Upper lobe of left lung (tissue), 6 donors: Measurements from ENCODE around the gene PIM3. TPM values are rescaled to one million over a fixed set of nuclear protein-coding genes. Genes with fewer than 3 reads are reported as not detected.

Experiments used
- ATAC-seq, 2 donors: fragments of 200-7000 bp; cut with Tn5 transposase; one replicate each; pipeline ENCODE4 v1.9.1; 2022; ENCODE audit warnings: mild to moderate bottlenecking in 2 of 2, moderate library complexity in 2 of 2; ENCODE audit not compliant: low FRiP score in 2 of 2
- DNase-seq, 2 donors: peaks; one replicate each; pipeline ENCODE4 v3.0.0-alpha.2; 2019 to 2020
- H3K27ac ChIP-seq, 4 donors: fragments of 200-600 bp; sonication (generic); one replicate each; pipeline ENCODE4 v1.5.1; 2016 to 2019
- H3K27me3 ChIP-seq, 4 donors: fragments of 200-600 bp; sonication (generic); one replicate each; pipeline ENCODE4 v1.5.1; 2017 to 2019
- H3K36me3 ChIP-seq, 4 donors: fragments of 200-600 bp; sonication (generic); one replicate each; pipeline ENCODE4 v1.5.1; 2016 to 2019
- H3K4me1 ChIP-seq, 4 donors: fragments of 200-600 bp; sonication (generic); one replicate each; pipeline ENCODE4 v1.5.1; 2018 to 2019
- H3K4me3 ChIP-seq, 4 donors: fragments of 200-600 bp; sonication (generic); one replicate each; pipeline ENCODE4 v1.5.1; 2017 to 2019; ENCODE audit warnings: mild to moderate bottlenecking in 2 of 4, moderate library complexity in 1 of 4
- H3K9me3 ChIP-seq, 4 donors: fragments of 200-600 bp; sonication (generic); one replicate each; pipeline ENCODE4 v1.5.1; 2018 to 2019
- CTCF ChIP-seq, 6 experiments: fragments of 450-650 bp in 4 of 6; fragments of 200-600 bp in 2 of 6; sonication (generic) in 2 of 6; IDR thresholded peaks; one replicate each; pipeline ENCODE4 v1.5.1; 2016 to 2019; ENCODE audit warnings: antibody characterized with exemption in 6 of 6
- EP300 ChIP-seq, 4 donors: sonication (generic); formaldehyde crosslinking; IDR thresholded peaks; one replicate each; pipeline ENCODE4 v1.5.1; 2017; ENCODE audit warnings: antibody characterized with exemption in 4 of 4, control low read depth in 2 of 4
- POLR2A ChIP-seq, 4 donors: fragments of 450-650 bp; IDR thresholded peaks; one replicate each; pipeline ENCODE4 v1.5.1; 2016 to 2017; ENCODE audit warnings: antibody characterized with exemption in 4 of 4, mild to moderate bottlenecking in 2 of 4
- POLR2AphosphoS5 ChIP-seq, 2 donors: sonication (generic); formaldehyde crosslinking; IDR thresholded peaks; one replicate each; pipeline ENCODE4 v1.5.1; 2017; ENCODE audit warnings: antibody characterized with exemption in 2 of 2
- WGBS, 2 donors: methylation state at CpG; one replicate each; pipeline ENCODE4 v1.1.5; 2017 to 2018; 5-methylcytosine and 5-hydroxymethylcytosine counted together
- total RNA-seq, 6 donors: library from RNA; depleted of rRNA in 4 of 6; stranded (reverse); fragments of >200 nt in 4 of 6; gene quantifications; one replicate each; pipeline versions ENCODE4 v1.1.0 to v1.2.1, GENCODE V29; 2016 to 2021
- donor health status: DM: no; HTN: no; CAD: no; lungs with moderate emphysema.
- donor health status: DM: no; HTN: yes; CAD: no; lungs with severe emphysema.

PIM3 gene
- total RNA-seq, 6 donors from 2014 or later: 131 to 246 (median 156) TPM

GRCh38 chr22:49928555-49929210, 31.9 kb upstream of the PIM3 start:
- H3K36me3 ChIP-seq: peaks cover 0 to 21% (median 12%) of the 10 kb centered on the region in 4 donors
- no peak for ATAC-seq
- DNase-seq: peak in 1 of 2 donors; percentile 83
- WGBS, 2 donors: 58 to 70% methylated on average over 13 to 25 of the region's 38 CpGs
- no peak for TF ChIP-seq POLR2AphosphoS5 (IDR thresholded peaks at IDR 0.05)
- TF ChIP-seq CTCF (IDR thresholded peaks at IDR 0.05): no peak
- TF ChIP-seq EP300 (IDR thresholded peaks at IDR 0.05): no peak
- no peak for TF ChIP-seq POLR2A (IDR thresholded peaks at IDR 0.05)
- H3K9me3 ChIP-seq: no peaks in the 10 kb centered on the region
- H3K27ac ChIP-seq: no peak overlapping the region
- peaks cover 38 to 48% (median 45%) of the 10 kb centered on the region in 4 donors for H3K4me1 ChIP-seq
- H3K4me3 ChIP-seq: peak overlapping the region in 1 of 4 donors; percentile 14
- peaks cover 0 to 6% (median 0%) of the 10 kb centered on the region in 4 donors for H3K27me3 ChIP-seq

GRCh38 chr22:49929211-49929979, 31.2 kb upstream of the PIM3 start:
- peaks cover 45 to 55% (median 52%) of the 10 kb centered on the region in 4 donors for H3K4me1 ChIP-seq
- peaks cover 0 to 6% (median 0%) of the 10 kb centered on the region in 4 donors for H3K27me3 ChIP-seq
- peaks cover 0 to 16% (median 8%) of the 10 kb centered on the region in 4 donors for H3K36me3 ChIP-seq
- no peaks in the 10 kb centered on the region for H3K9me3 ChIP-seq
- TF ChIP-seq EP300 (IDR thresholded peaks at IDR 0.05): no peak
- TF ChIP-seq POLR2A (IDR thresholded peaks at IDR 0.05): peak in 1 of 4 donors; percentile 22
- TF ChIP-seq CTCF (IDR thresholded peaks at IDR 0.05): peak; percentile 97 to 99 (median 99)
- H3K4me3 ChIP-seq: peak overlapping the region in 2 of 4 donors; percentile 6 to 14
- WGBS, 2 donors: 0 to 21% methylated on average over 1 to 3 of the region's 75 CpGs
- ATAC-seq (peak; percentile 71 to 81), DNase-seq (peak; percentile 76 to 96)
- no peak overlapping the region for H3K27ac ChIP-seq

GRCh38 chr22:49929994-49930575, 30.5 kb upstream of the PIM3 start:
- no peaks in the 10 kb centered on the region for H3K9me3 ChIP-seq
- peak in 1 of 2 donors; percentile 82 for DNase-seq
- H3K27me3 ChIP-seq: peaks cover 0 to 6% (median 0%) of the 10 kb centered on the region in 4 donors
- 83 to 92% methylated on average over 2 to 14 of the region's 21 CpGs for WGBS, 2 donors
- peaks cover 52 to 62% (median 59%) of the 10 kb centered on the region in 4 donors for H3K4me1 ChIP-seq
- ATAC-seq: no peak
- no peak for TF ChIP-seq EP300 (IDR thresholded peaks at IDR 0.05)
- no peak for TF ChIP-seq POLR2AphosphoS5 (IDR thresholded peaks at IDR 0.05)
- TF ChIP-seq CTCF (IDR thresholded peaks at IDR 0.05): no peak
- no peak for TF ChIP-seq POLR2A (IDR thresholded peaks at IDR 0.05)
- H3K27ac ChIP-seq: peak overlapping the region; percentile 17 to 97 (median 72)
- H3K36me3 ChIP-seq: peaks cover 0 to 11% (median 7%) of the 10 kb centered on the region in 4 donors
- no peak overlapping the region for H3K4me3 ChIP-seq

GRCh38 chr22:49930596-49931412, 29.8 kb upstream of the PIM3 start:
- DNase-seq (peak in 1 of 2 donors; percentile 92), ATAC-seq (peak; percentile 64 to 84)
- Histone ChIP-seq H3K27ac (peak overlapping the region; percentile 48 to 97 (median 74)), H3K4me1 (peaks cover 52 to 63% (median 59%) of the 10 kb centered on the region in 4 donors), H3K4me3 (no peak overlapping the region), H3K9me3 (no peaks in the 10 kb centered on the region), H3K36me3 (peaks cover 0 to 7% (median 4%) of the 10 kb centered on the region in 4 donors), H3K27me3 (peaks cover 0 to 6% (median 0%) of the 10 kb centered on the region in 4 donors)
- WGBS, 2 donors: 33 to 44% methylated on average over 6 to 14 of the region's 14 CpGs
- peak in 1 of 4 donors; percentile 54 for TF ChIP-seq POLR2A (IDR thresholded peaks at IDR 0.05)
- peak; percentile 62 to 79 for TF ChIP-seq POLR2AphosphoS5 (IDR thresholded peaks at IDR 0.05)
- peak; percentile 72 to 89 (median 78) for TF ChIP-seq CTCF (IDR thresholded peaks at IDR 0.05)
- no peak for TF ChIP-seq EP300 (IDR thresholded peaks at IDR 0.05)
